ENCODE data around the gene HSPA5.

The HSPA5 gene

DNA sequence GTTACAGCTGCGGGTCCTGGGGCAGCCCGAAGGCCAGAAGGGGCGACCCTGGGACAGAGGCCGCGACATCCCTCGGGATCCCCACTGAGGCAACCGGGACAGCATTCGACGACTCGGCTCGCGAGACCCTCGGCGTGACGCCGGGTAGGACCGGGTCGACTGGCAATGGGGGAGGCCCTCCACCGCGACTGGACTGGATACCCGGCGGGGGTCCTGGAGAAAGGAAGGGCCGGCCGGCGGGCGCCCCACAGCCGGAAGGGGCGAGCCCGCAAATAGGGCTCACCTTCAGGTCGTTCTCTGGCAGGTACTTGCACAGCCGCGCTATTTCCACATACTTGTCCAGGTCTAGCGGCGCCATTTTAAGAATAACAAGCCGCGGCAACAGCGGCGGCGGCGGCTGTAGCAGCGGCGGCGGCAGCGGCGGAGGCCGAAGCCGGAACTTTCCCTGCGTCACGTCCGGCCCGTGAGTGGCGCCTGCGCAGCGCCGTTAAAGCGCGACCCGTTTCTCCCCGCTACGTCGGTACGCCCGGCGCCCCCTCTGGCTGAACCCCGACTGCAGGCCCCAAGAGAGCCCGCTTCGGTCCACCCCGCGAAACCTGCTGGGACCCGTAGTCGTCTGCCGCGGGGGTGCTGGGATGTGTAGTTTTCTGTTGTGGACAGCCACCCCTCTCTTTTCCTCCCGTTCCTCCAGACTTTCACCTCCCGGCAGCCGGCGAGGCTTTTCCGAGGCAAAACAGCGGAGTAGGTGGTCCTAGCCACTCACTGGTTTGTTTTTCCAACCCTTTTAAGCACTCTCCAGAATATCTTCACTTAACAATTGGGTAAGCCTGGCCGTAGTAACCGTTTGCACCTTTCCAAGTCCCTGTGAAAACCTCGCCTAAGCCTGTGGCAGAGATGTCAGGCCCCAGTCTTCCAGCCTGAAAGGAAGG lies 51.5 kb downstream of the HSPA5 start, which contains the start of gene PPP6C:
Gene PPP6C (minus strand): TSS at position 443 of the 929 bp plus-strand sequence. CDS start 85 bp downstream, at position 358.
- DNase-seq: peak; percentile 85 to 98 (median 97)

DNA sequence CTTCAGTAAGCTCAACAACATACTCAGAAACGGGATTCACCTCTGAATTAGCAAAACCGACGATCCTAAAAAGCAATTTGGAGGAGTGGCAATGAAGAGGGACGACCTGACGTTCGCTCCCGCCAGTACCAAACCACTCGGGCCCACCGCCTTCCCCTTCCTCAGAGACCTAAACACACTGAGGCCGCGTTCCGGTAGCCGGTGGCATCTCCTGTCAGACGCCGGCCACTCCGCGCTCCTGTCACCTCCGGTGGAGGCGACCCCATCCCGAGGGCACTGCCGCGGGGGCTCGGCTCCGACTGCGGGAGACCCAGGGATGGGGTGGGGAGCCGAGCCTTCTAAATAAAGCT lies 52.2 kb downstream of the HSPA5 start:
- peak in 1 of 3 experiments; percentile 40 for DNase-seq

All from NCI-H1417 (cell line).